Peyer's patch (tissue), 4 donors: ENCODE measurements around the gene CADM3.

ENCODE experiments used
- CTCF ChIP-seq, 6 experiments: fragments of 450-650 bp in 4 of 6; fragments of 200-600 bp in 2 of 6; sonication (generic) in 1 of 6; IDR thresholded peaks; one replicate each; pipeline ENCODE4 v1.5.1; 2017 to 2019; ENCODE audit warnings: antibody characterized with exemption in 6 of 6, mild to moderate bottlenecking in 3 of 6, moderate library complexity in 1 of 6
- POLR2A ChIP-seq, 2 donors: fragments of 450-650 bp; IDR thresholded peaks; one replicate each; pipeline ENCODE4 v1.5.1; 2017; ENCODE audit warnings: antibody characterized with exemption in 2 of 2, mild to moderate bottlenecking in 2 of 2, moderate library complexity in 2 of 2

DNA sequence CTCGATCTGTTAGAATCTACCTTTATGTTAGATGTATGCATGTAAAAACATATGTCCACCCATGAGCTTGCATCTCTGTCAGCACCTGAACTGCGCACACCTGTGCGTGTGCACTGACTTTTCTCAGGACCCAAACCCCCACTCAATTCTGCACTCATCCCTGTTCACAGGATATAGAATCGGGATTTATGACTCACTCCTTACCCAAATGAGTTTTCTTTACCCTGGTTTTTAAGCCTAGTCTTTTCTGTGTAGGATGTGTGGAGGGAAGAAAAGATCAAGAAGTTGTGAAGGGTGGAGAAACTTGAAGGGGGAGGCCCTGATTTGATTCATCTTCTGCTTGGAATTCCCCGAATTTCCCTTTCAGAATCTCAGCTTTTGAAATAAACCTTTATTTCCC, 35.7 kb downstream of the CADM3 start:
- no peak for TF ChIP-seq CTCF (IDR thresholded peaks at IDR 0.05)
- no peak for TF ChIP-seq POLR2A (IDR thresholded peaks at IDR 0.05)
